HCT116 (cell line): ENCODE results near the gene PGBD5. TPM values are rescaled to one million over a fixed set of nuclear protein-coding genes. Genes with fewer than 3 reads are reported as not detected.

Experiments used
- ATAC-seq: fragments of 200-7000 bp; cut with Tn5 transposase; 2 replicates; pipeline ENCODE4 v1.9.1; 2020; ENCODE audit warnings: mild to moderate bottlenecking, moderate library complexity
- BruUV-seq: library from RNA; stranded (reverse); fragments of 400-500 nt; replicated peaks from 2 replicates; lab custom pipeline; 2021; lab: Mats Ljungman, UMichigan
- CTCF ChIA-PET: fragments of 300-600 bp; sonication (Branson Sonifier 250); formaldehyde crosslinking; loops from one replicate; lab custom pipeline; 2021; ENCODE audit warnings: antibody characterized with exemption; lab: Charles Lee
- POLR2A ChIA-PET: fragments of 300-600, 350-600 bp; sonication (Branson Sonifier 250); formaldehyde crosslinking; loops from one replicate; lab custom pipeline; 2021; ENCODE audit warnings: antibody characterized with exemption; lab: Charles Lee
- RAD21 ChIA-PET, 2 experiments: fragments of 300-600 bp; sonication (Branson Sonifier 250); formaldehyde crosslinking; loops; one replicate each; lab custom pipeline; 2023; ENCODE audit warnings: low total read pairs in 2 of 2; ENCODE audit not compliant: uncharacterized antibody in 2 of 2, unreplicated experiment in 2 of 2, low non-redundant PET in 1 of 2; lab: Charles Lee
- DNase-seq: peaks from one replicate; pipeline ENCODE4 v3.0.0-alpha.2; 2010; ENCODE audit warnings: low read depth, low spot score
- H2AFZ ChIP-seq: fragments of 200-600 bp; shearing (Covaris generic), sonication (generic); 2 replicates; pipeline ENCODE4 v1.6.1; 2017; ENCODE audit warnings: low read depth, mixed run types, mixed read lengths, antibody characterized with exemption, low read length; ENCODE audit not compliant: poor library complexity, severe bottlenecking
- H3K27ac ChIP-seq: 2 replicates; pipeline ENCODE4 v1.5.1; 2012; ENCODE audit warnings: low read depth, low read length
- H3K27me3 ChIP-seq: fragments of 200-600 bp; sonication (generic); 2 replicates; pipeline ENCODE4 v1.6.1; 2016; ENCODE audit warnings: mixed run types, low read length, mixed read lengths; ENCODE audit not compliant: insufficient read depth
- H3K36me3 ChIP-seq, 2 experiments: fragments of 200-500 bp in 1 of 2; fragments of 200-600 bp in 1 of 2; sonication (Bioruptor generic) in 1 of 2; sonication (generic) in 1 of 2; 2 replicates each; pipeline versions ENCODE4 v1.5.1 to v1.6.1; 2014 to 2016; ENCODE audit warnings: low read length in 2 of 2, inconsistent platforms in 1 of 2, mixed read lengths in 1 of 2, mixed run types in 1 of 2; ENCODE audit not compliant: insufficient read depth in 2 of 2, control insufficient read depth in 1 of 2
- H3K4me1 ChIP-seq, 2 experiments: fragments of 200-600 bp in 1 of 2; sonication (generic) in 1 of 2; 2 replicates each; pipeline versions ENCODE4 v1.5.1 to v1.6.1; 2012 to 2017; ENCODE audit warnings: low read length in 2 of 2, inconsistent platforms in 1 of 2, mild to moderate bottlenecking in 1 of 2, mixed read lengths in 1 of 2, mixed run types in 1 of 2, moderate library complexity in 1 of 2; ENCODE audit not compliant: insufficient read depth in 2 of 2, control insufficient read depth in 1 of 2
- H3K4me2 ChIP-seq: fragments of 200-600 bp; sonication (generic); 2 replicates; pipeline ENCODE4 v1.6.1; 2017; ENCODE audit warnings: mixed run types, low read length, mixed read lengths
- H3K4me3 ChIP-seq, 2 experiments: fragments of 200-600 bp in 1 of 2; sonication (generic) in 1 of 2; replicated peaks in 1 of 2; 2 replicates each; pipeline ENCODE4 v1.5.1; 2011 to 2016; ENCODE audit warnings: low read length in 2 of 2, control low read depth in 1 of 2, low read depth in 1 of 2, mild to moderate bottlenecking in 1 of 2, mixed read lengths in 1 of 2, mixed run types in 1 of 2
- H3K79me2 ChIP-seq: fragments of 200-600 bp; sonication (generic); 2 replicates; pipeline ENCODE4 v1.6.1; 2017; ENCODE audit warnings: mild to moderate bottlenecking, mixed run types, low read length, moderate library complexity, mixed read lengths; ENCODE audit not compliant: insufficient read depth
- H3K9ac ChIP-seq: fragments of 200-600 bp; sonication (generic); 2 replicates; pipeline ENCODE4 v1.6.1; 2016; ENCODE audit warnings: low read length, mixed read lengths
- H3K9me2 ChIP-seq: fragments of 200-600 bp; sonication (generic), shearing (Covaris generic); 2 replicates; pipeline ENCODE4 v1.6.1; 2017; ENCODE audit warnings: mixed run types, mild to moderate bottlenecking, moderate library complexity; ENCODE audit not compliant: insufficient read depth
- H3K9me3 ChIP-seq, 2 experiments: fragments of 200-500 bp in 1 of 2; fragments of 200-600 bp in 1 of 2; sonication (Bioruptor generic) in 1 of 2; sonication (generic) in 1 of 2; 2 replicates each; pipeline ENCODE4 v1.6.1; 2014 to 2017; ENCODE audit warnings: low read length in 2 of 2, mixed read lengths in 2 of 2, inconsistent platforms in 1 of 2, low read depth in 1 of 2, mild to moderate bottlenecking in 1 of 2, mixed run types in 1 of 2, moderate library complexity in 1 of 2; ENCODE audit not compliant: control insufficient read depth in 1 of 2, insufficient read depth in 1 of 2
- H4K20me1 ChIP-seq: fragments of 200-600 bp; sonication (generic), shearing (Covaris generic); 2 replicates; pipeline ENCODE4 v1.6.1; 2017; ENCODE audit warnings: mixed run types, mild to moderate bottlenecking, moderate library complexity; ENCODE audit not compliant: insufficient read depth
- CBX3 ChIP-seq: IDR thresholded peaks from 2 replicates; pipeline ENCODE4 v1.6.1; 2012; ENCODE audit warnings: low read depth
- EGR1 ChIP-seq: IDR thresholded peaks from 2 replicates; pipeline ENCODE4 v1.6.1; 2012; ENCODE audit warnings: low read depth
- ELF1 ChIP-seq: IDR thresholded peaks from 2 replicates; pipeline ENCODE4 v1.6.1; 2012; ENCODE audit warnings: low read depth, borderline replicate concordance
- EZH2phosphoT487 ChIP-seq: fragments of 200-600 bp; IDR thresholded peaks from 2 replicates; pipeline ENCODE4 v1.6.1; 2018; ENCODE audit warnings: antibody characterized with exemption, borderline replicate concordance
- FOSL1 ChIP-seq: IDR thresholded peaks from 2 replicates; pipeline ENCODE4 v1.6.1; 2012; ENCODE audit warnings: low read depth
- JUND ChIP-seq: IDR thresholded peaks from 2 replicates; pipeline ENCODE4 v1.6.1; 2012
- MAX ChIP-seq: IDR thresholded peaks from 2 replicates; pipeline ENCODE4 v1.6.1; 2012
- POLR2A ChIP-seq: IDR thresholded peaks from 2 replicates; pipeline ENCODE4 v1.7.0; 2011; ENCODE audit warnings: borderline replicate concordance; ENCODE audit not compliant: insufficient read depth, insufficient read length; ENCODE audit errors: extremely low read depth
- POLR2AphosphoS5 ChIP-seq: IDR thresholded peaks from 2 replicates; pipeline ENCODE4 v1.6.1; 2011; ENCODE audit warnings: mild to moderate bottlenecking, low read depth, low read length, moderate library complexity
- RAD21 ChIP-seq: IDR thresholded peaks from 2 replicates; pipeline ENCODE4 v1.6.1; 2012; ENCODE audit warnings: low read depth, mild to moderate bottlenecking
- SIN3A ChIP-seq: IDR thresholded peaks from 2 replicates; pipeline ENCODE4 v1.6.1; 2012; ENCODE audit warnings: low read depth
- SP1 ChIP-seq: IDR thresholded peaks from 2 replicates; pipeline ENCODE4 v1.6.1; 2012; ENCODE audit warnings: low read depth
- SRF ChIP-seq: IDR thresholded peaks from 2 replicates; pipeline ENCODE4 v1.6.1; 2012; ENCODE audit warnings: low read depth
- TCF7L2 ChIP-seq: IDR thresholded peaks from 2 replicates; pipeline ENCODE4 v1.7.0; 2011; ENCODE audit warnings: borderline replicate concordance, inconsistent platforms; ENCODE audit not compliant: insufficient read depth, insufficient read length; ENCODE audit errors: extremely low read depth
- YY1 ChIP-seq: IDR thresholded peaks from 2 replicates; pipeline ENCODE4 v1.6.1; 2011; ENCODE audit warnings: low read length, low read depth, moderate library complexity, mild to moderate bottlenecking; ENCODE audit not compliant: insufficient replicate concordance; ENCODE audit errors: extremely low read depth
- ZBTB33 ChIP-seq: IDR thresholded peaks from 2 replicates; pipeline ENCODE4 v1.6.1; 2011; ENCODE audit warnings: mild to moderate bottlenecking, low read length, moderate library complexity; ENCODE audit not compliant: insufficient replicate concordance; ENCODE audit errors: extremely low read depth
- ZFX ChIP-seq: fragments of 450-650 bp; IDR thresholded peaks from 2 replicates; pipeline ENCODE4 v1.6.1; 2017
- ZNF274 ChIP-seq: fragments of 200-500 bp; sonication (Bioruptor generic); IDR thresholded peaks from 2 replicates; pipeline ENCODE4 v1.6.1; 2014; ENCODE audit warnings: mild to moderate bottlenecking, low read depth, low read length, inconsistent platforms
- intact Hi-C: fragments of 100-400 bp; cut with micrococcal nuclease; formaldehyde crosslinking; loops from 2 replicates; pipeline ENCODE4 v1.10.0; 2022
- total RNA-seq: library from RNA; stranded (reverse); gene quantifications from one replicate; pipeline ENCODE4 v1.2.1, GENCODE V29; 2021; ENCODE audit not compliant: unreplicated experiment
- TF ChIP-seq, protein P1 (sequence below): IDR thresholded peaks from 2 replicates; pipeline ENCODE4 v1.6.1; 2012

PGBD5 gene
- total RNA-seq, 1 experiment from 2014 or later = 0.27 TPM

DNA sequence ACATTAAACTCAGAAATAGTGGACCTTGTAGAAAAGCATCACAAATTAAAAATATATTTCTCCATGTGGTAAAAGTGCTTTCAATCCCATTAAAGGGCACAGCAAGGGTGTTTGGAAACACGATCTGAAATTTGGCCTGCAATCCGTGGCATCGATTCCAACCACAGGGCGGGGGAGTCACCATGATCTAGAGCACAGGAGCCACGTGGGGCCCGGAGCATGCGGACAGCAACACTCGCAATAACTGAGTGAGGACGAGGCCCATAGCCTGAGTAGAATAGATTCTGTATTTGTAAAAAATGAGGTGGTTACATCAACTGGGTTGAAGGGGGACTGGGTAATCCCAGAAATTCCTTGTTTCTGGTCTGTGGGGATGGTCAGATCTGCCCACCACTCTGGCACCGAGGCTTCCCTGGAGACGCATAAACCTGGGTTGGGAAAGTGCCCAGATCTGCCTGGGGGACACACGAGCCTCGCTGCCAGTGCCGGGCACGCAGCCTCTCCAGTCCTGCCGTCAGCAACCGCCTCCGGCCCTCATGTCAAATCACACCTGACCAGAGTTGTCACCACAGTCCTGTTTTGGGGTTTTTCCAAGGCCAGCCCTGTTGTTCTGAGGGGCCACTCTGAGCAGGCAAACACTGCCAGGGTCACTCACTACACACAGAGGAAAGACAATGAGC is 104.3 kb downstream of the PGBD5 start (continued):
- TF ChIP-seq POLR2A (no peak), YY1 (no peak), SRF (no peak)

- ATAC-seq (no peak), DNase-seq (no peak)
- Histone ChIP-seq H4K20me1 (no peaks in the 10 kb centered on the region), H3K4me3 (no peak overlapping the region), H3K36me3 (no peaks in the 10 kb centered on the region), H3K9me3 (no peaks in the 10 kb centered on the region), H3K27ac (no peak overlapping the region), H3K27me3 (no peaks in the 10 kb centered on the region), H2AFZ (no peak overlapping the region), H3K79me2 (no peaks in the 10 kb centered on the region), H3K9me2 (no peaks in the 10 kb centered on the region), H3K4me1 (no peaks in the 10 kb centered on the region), H3K9ac (no peak overlapping the region), H3K4me2 (no peak overlapping the region)
- RAD21 ChIA-PET = no interaction called here
- intact Hi-C loops = no loop called here
- TF ChIP-seq ELF1 = no peak
- no peak for TF ChIP-seq YY1
- no peak for TF ChIP-seq ZFX
- TF ChIP-seq ZNF274 = no peak
- TF ChIP-seq SP1 = no peak
- TF ChIP-seq POLR2A = no peak
- no peak for TF ChIP-seq MAX
- TF ChIP-seq SRF = no peak
- no peak for TF ChIP-seq RAD21
- no peak for TF ChIP-seq TCF7L2
- no peak for TF ChIP-seq ZBTB33
- no peak for TF ChIP-seq EGR1
- no peak for TF ChIP-seq EZH2phosphoT487
- no peak for TF ChIP-seq CBX3
- no peak for TF ChIP-seq POLR2AphosphoS5
- TF ChIP-seq FOSL1 = no peak
- TF ChIP-seq SIN3A = no peak
- TF ChIP-seq, protein P1, sequence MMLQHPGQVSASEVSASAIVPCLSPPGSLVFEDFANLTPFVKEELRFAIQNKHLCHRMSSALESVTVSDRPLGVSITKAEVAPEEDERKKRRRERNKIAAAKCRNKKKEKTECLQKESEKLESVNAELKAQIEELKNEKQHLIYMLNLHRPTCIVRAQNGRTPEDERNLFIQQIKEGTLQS = no peak
- no peak for TF ChIP-seq JUND
- POLR2A ChIA-PET = no interaction called here
- CTCF ChIA-PET = no interaction called here
- BruUV-seq = no TSS peak
Observed at GRCh38 chr1:230321341-230321740, 104.8 kb downstream of the PGBD5 start.
